AG09309 (cell line): ENCODE data around the gene ADK.

Experiments used
- DNase-seq: peaks from one replicate; pipeline ENCODE4 v3.0.0-alpha.2; 2010; ENCODE audit warnings: low read depth
- H3K4me3 ChIP-seq: 2 replicates; pipeline ENCODE4 v1.5.1; 2011; ENCODE audit warnings: mild to moderate bottlenecking, low read depth, low read length, moderate library complexity; ENCODE audit not compliant: control insufficient read depth
- CTCF ChIP-seq: IDR thresholded peaks from 2 replicates; pipeline ENCODE4 v1.5.1; 2011; ENCODE audit warnings: mild to moderate bottlenecking, low read depth, low read length, inconsistent platforms; ENCODE audit not compliant: insufficient read depth, control insufficient read depth; ENCODE audit errors: missing control alignments

The ADK gene

DNA sequence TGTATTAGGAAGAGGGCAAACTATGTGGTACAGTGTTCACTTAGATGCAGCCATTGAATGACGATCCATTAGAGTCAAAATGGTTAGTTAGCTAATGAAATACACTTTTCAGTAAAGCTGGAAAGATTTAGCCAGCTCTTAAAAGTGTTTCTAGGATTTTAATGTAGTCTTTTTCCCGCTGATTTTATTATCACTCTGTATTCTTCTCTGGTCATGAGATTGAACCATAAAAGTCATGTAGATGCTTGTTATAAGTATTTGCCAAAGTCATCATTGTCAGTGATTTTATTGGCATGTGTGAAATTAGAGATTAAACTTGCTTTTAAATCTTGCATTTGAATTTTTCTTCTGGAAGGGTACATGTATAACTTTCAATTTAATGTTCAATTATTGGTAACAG is 93.8 kb downstream of the ADK start:
- no peak for DNase-seq
- TF ChIP-seq CTCF = no peak
- no peak overlapping the region for H3K4me3 ChIP-seq

GRCh38 chr10:74246495-74246894 is 95.5 kb downstream of the ADK start:
- H3K4me3 ChIP-seq = no peak overlapping the region
- no peak for DNase-seq
- no peak for TF ChIP-seq CTCF

DNA sequence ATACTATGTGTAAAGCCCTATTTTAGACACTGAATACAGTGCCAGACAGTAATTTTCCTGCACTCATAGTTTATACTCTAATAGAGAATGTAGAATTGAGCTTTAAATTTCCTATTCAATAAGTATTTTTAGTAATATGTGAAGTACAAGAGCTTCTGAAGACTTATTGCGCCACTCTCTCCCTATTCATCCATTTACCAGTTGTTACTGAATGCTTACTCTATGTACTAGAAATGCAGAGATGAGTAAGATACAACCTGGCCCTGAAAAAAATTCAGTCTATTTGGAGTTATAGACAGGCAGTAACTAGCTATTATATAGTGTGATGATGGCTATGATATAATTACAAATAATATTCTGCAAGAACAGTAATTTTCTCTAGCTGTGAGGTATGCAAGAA is 98.8 kb downstream of the ADK start:
- TF ChIP-seq CTCF = no peak
- H3K4me3 ChIP-seq = no peak overlapping the region
- DNase-seq = no peak

- H3K4me3 ChIP-seq = no peak overlapping the region
- TF ChIP-seq CTCF = no peak
- DNase-seq = no peak
These were observed 104.2 kb downstream of the ADK start for GRCh38 chr10:74255214-74255613.

DNA sequence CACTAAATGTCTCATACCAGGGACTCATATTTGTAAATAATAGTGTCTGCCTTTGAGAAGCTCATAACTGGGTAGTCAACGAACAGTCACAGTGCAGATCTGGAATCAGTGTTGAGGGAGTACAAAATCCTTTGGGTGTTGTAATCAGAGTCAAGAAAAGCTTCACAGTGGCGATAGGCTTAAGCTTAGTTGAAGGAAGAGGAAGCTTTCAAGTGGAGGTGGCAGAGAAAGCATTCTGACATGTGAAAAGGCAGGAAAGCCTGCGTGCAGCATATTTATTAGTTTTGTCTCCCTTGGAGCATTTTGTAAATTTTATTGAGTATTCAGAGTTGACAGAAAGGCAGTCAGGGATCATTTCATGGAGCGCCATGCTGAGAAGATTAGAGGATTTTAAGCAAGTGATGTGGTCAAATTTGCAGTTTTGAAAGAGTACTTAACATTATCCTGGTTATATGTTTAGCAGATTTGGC is 104.9 kb downstream of the ADK start:
- TF ChIP-seq CTCF = no peak
- no peak overlapping the region for H3K4me3 ChIP-seq
- DNase-seq = no peak

DNA sequence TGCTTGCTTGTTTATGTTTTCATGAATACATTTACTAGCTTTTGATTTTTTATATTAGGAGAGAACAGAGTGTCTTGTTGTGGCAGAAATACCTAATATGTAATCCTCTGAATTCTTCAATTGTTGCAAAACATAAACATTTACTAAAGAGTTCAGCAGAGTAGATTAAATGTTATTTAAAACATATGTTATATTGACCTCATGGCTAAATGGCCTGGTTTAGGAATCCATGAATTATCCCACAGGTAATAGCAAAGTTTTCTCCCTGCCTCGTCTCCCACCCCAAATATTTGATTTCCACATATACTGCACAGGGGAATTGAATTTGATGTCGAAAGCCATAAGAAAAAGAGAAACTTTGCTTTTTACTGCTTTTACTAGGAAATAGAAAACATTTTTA is 111.8 kb downstream of the ADK start:
- TF ChIP-seq CTCF = no peak
- no peak for DNase-seq

GRCh38 chr10:74263996-74264395 is 113.0 kb downstream of the ADK start:
- H3K4me3 ChIP-seq = no peak overlapping the region
- no peak for DNase-seq
- TF ChIP-seq CTCF = no peak

More for the DNA sequence above, 111.8 kb downstream of the ADK start:
- H3K4me3 ChIP-seq = no peak overlapping the region
